ENCODE measurements around the gene PTCH1.
A peak's percentile ranks its signal among the peaks of the same experiment; 100 is the strongest.

PTCH1 gene

GRCh38 chr9:95514342-95514741, 2.4 kb downstream of the PTCH1 start:
- no peak for DNase-seq (ENCODE audit: low read depth, low spot score)
- no peak overlapping the region for H3K4me3 ChIP-seq (ENCODE audit: low read length)

- no peak overlapping the region for H3K4me3 ChIP-seq (ENCODE audit: low read length)
- no peak for DNase-seq (ENCODE audit: low read depth, low spot score)
Measured at GRCh38 chr9:95513711-95514110, 3.1 kb downstream of the PTCH1 start.

- no peak overlapping the region for H3K4me3 ChIP-seq (ENCODE audit: low read length)
- DNase-seq (ENCODE audit: low read depth, low spot score) = no peak
Measured at GRCh38 chr9:95512709-95513095, 4.1 kb downstream of the PTCH1 start.

- no peak overlapping the region for H3K4me3 ChIP-seq (ENCODE audit: low read length)
- no peak for DNase-seq (ENCODE audit: low read depth, low spot score)
Measured at GRCh38 chr9:95511952-95512708, 4.6 kb downstream of the PTCH1 start.

GRCh38 chr9:95511616-95511931, 5.2 kb downstream of the PTCH1 start:
- DNase-seq (ENCODE audit: low read depth, low spot score) = no peak
- peak overlapping the region; percentile 73 for H3K4me3 ChIP-seq (ENCODE audit: low read length)

GRCh38 chr9:95510709-95511615, 5.8 kb downstream of the PTCH1 start:
- peak overlapping the region; percentile 73 for H3K4me3 ChIP-seq (ENCODE audit: low read length)
- DNase-seq (ENCODE audit: low read depth, low spot score) = peak; percentile 91

- peak overlapping the region; percentile 73 for H3K4me3 ChIP-seq (ENCODE audit: low read length)
- no peak for DNase-seq (ENCODE audit: low read depth, low spot score)
Measured at GRCh38 chr9:95509851-95510708, 6.7 kb downstream of the PTCH1 start.

- H3K4me3 ChIP-seq (ENCODE audit: low read length) = peak overlapping the region; percentile 73
- peak; percentile 88 for DNase-seq (ENCODE audit: low read depth, low spot score)
Measured at GRCh38 chr9:95508968-95509850, 7.6 kb downstream of the PTCH1 start.

- DNase-seq (ENCODE audit: low read depth, low spot score) = no peak
- H3K4me3 ChIP-seq (ENCODE audit: low read length) = peak overlapping the region; percentile 73
Measured at GRCh38 chr9:95508242-95508967, 8.4 kb downstream of the PTCH1 start.

GRCh38 chr9:95507464-95508241, 9.1 kb downstream of the PTCH1 start:
- DNase-seq (ENCODE audit: low read depth, low spot score) = peak; percentile 57
- H3K4me3 ChIP-seq (ENCODE audit: low read length) = peak overlapping the region; percentile 73

- no peak for DNase-seq (ENCODE audit: low read depth, low spot score)
- peak overlapping the region; percentile 73 for H3K4me3 ChIP-seq (ENCODE audit: low read length)
Measured at GRCh38 chr9:95506678-95507463, 9.9 kb downstream of the PTCH1 start.

GRCh38 chr9:95506428-95506677, 10.4 kb downstream of the PTCH1 start:
- peak overlapping the region; percentile 73 for H3K4me3 ChIP-seq (ENCODE audit: low read length)
- DNase-seq (ENCODE audit: low read depth, low spot score) = no peak

- peak overlapping the region; percentile 73 for H3K4me3 ChIP-seq (ENCODE audit: low read length)
- no peak for DNase-seq (ENCODE audit: low read depth, low spot score)
Measured at GRCh38 chr9:95505717-95506427, 10.9 kb downstream of the PTCH1 start.

GRCh38 chr9:95505072-95505716, 11.6 kb downstream of the PTCH1 start:
- DNase-seq (ENCODE audit: low read depth, low spot score) = no peak
- H3K4me3 ChIP-seq (ENCODE audit: low read length) = peak overlapping the region; percentile 73

- no peak for DNase-seq (ENCODE audit: low read depth, low spot score)
- no peak overlapping the region for H3K4me3 ChIP-seq (ENCODE audit: low read length)
Measured at GRCh38 chr9:95504053-95504963, 12.5 kb downstream of the PTCH1 start.

All from Jurkat, Clone E6-1 (cell line).